ENCODE results near the gene SNX10.
A peak's percentile ranks its signal among the peaks of the same experiment; 100 is the strongest.

SNX10 gene

GRCh38 chr7:26388256-26388655, 96.6 kb downstream of the SNX10 start:
- ATAC-seq (no peak), DNase-seq (no peak)
- Mint-ChIP-seq H3K4me1 (peaks cover 6% of the 10 kb centered on the region), H3K27ac (no peak overlapping the region), H3K27me3 (peaks cover 45% of the 10 kb centered on the region), H3K9me3 (no peaks in the 10 kb centered on the region), H3K4me3 (no peak overlapping the region)

DNA sequence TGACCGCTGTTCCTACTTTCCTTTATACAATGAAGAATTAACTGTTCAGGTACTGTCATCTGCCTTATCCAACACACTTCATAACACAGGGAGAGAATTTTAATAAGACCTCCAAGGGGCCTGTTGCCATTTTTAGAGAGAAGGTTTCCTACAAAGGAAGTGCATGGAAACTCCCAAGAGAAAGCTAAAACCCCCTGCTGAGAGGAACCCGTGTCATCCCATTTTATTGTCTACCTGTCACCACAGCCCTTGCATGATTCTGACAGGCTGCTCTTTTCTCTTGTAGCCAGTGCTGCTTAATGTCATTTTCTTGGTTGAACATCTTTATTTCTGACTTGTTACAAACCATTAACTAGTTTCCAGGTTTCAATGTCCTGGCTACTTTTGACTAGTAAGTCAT, 98.4 kb downstream of the SNX10 start:
- H3K9me3 Mint-ChIP-seq, result no peaks in the 10 kb centered on the region
- H3K4me1 Mint-ChIP-seq, result peaks cover 6% of the 10 kb centered on the region
- peaks cover 52% of the 10 kb centered on the region for H3K27me3 Mint-ChIP-seq
- H3K27ac Mint-ChIP-seq, result no peak overlapping the region
- ATAC-seq, result no peak
- H3K4me3 Mint-ChIP-seq, result no peak overlapping the region
- DNase-seq, result no peak

GRCh38 chr7:26393818-26394217, 102.2 kb downstream of the SNX10 start:
- no peak for DNase-seq

GRCh38 chr7:26397332-26397731, 105.7 kb downstream of the SNX10 start:
- Mint-ChIP-seq H3K9me3 (no peaks in the 10 kb centered on the region), H3K4me1 (peaks cover 16% of the 10 kb centered on the region), H3K27me3 (peaks cover 62% of the 10 kb centered on the region), H3K4me3 (peak overlapping the region in 1 of 2 donors; percentile 80), H3K27ac (no peak overlapping the region)
- ATAC-seq (no peak), DNase-seq (no peak)

More at GRCh38 chr7:26393818-26394217, 102.2 kb downstream of the SNX10 start:
- peaks cover 9% of the 10 kb centered on the region for H3K4me1 Mint-ChIP-seq
- peaks cover 60% of the 10 kb centered on the region for H3K27me3 Mint-ChIP-seq
- no peak overlapping the region for H3K4me3 Mint-ChIP-seq
- H3K9me3 Mint-ChIP-seq, result no peaks in the 10 kb centered on the region
- no peak overlapping the region for H3K27ac Mint-ChIP-seq
- no peak for ATAC-seq

DNA sequence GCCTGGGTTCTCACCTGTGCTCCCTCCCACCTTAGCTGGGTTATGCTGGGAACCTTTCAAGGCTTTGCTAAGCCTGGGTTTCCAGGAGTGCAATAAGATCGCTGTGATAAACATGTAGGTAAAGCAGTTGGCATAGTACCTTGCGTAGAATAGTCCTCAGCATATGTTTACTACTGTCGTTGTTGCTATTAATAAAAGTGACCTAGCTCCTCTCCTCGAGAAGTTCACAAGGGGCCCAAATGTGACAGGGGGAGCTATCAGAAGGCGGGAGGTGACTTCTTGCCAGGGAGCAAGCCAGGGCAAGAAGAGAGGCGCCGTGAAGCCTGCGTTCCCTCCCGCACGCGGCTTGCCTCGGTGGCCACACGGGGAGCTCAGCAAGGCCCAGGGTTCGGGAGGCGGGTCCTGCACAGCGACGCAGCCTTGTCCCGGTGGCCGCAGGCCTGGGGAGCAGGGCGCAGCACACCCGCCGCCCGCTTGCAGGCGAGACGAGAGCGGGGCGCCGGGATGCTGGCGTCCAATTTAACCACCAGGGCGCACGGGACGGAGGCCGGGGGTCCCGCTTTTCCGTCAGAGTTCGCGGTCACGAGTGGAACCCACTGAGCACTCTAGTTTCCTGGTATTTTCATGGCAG, 106.2 kb downstream of the SNX10 start:
- peak; percentile 32 to 33 for DNase-seq

GRCh38 chr7:26398427-26398755, 106.7 kb downstream of the SNX10 start:
- ATAC-seq (peak; percentile 86), DNase-seq (peak in 1 of 2 donors; percentile 39)
- peaks cover 16% of the 10 kb centered on the region for H3K4me1 Mint-ChIP-seq
- H3K9me3 Mint-ChIP-seq, result no peaks in the 10 kb centered on the region
- peak overlapping the region; percentile 95 to 97 for H3K4me3 Mint-ChIP-seq
- H3K27ac Mint-ChIP-seq, result no peak overlapping the region
- peaks cover 60% of the 10 kb centered on the region for H3K27me3 Mint-ChIP-seq

More for the DNA sequence above, 106.2 kb downstream of the SNX10 start:
- H3K27ac Mint-ChIP-seq, result no peak overlapping the region
- peaks cover 62% of the 10 kb centered on the region for H3K27me3 Mint-ChIP-seq
- H3K9me3 Mint-ChIP-seq, result no peaks in the 10 kb centered on the region
- peak; percentile 60 for ATAC-seq
- peaks cover 16% of the 10 kb centered on the region for H3K4me1 Mint-ChIP-seq
- H3K4me3 Mint-ChIP-seq, result peak overlapping the region; percentile 80 to 86

GRCh38 chr7:26398756-26399509, 107.3 kb downstream of the SNX10 start:
- peak overlapping the region; percentile 89 to 92 for H3K27ac Mint-ChIP-seq
- no peaks in the 10 kb centered on the region for H3K9me3 Mint-ChIP-seq
- peaks cover 16% of the 10 kb centered on the region for H3K4me1 Mint-ChIP-seq
- DNase-seq (peak; percentile 36 to 46), ATAC-seq (peak; percentile 71)
- H3K27me3 Mint-ChIP-seq, result peaks cover 55% of the 10 kb centered on the region
- H3K4me3 Mint-ChIP-seq, result peak overlapping the region; percentile 95 to 97

GRCh38 chr7:26399736-26400135, 108.1 kb downstream of the SNX10 start:
- H3K27me3 Mint-ChIP-seq, result peaks cover 50% of the 10 kb centered on the region

GRCh38 chr7:26403640-26404039, 112.0 kb downstream of the SNX10 start:
- H3K27ac Mint-ChIP-seq, result no peak overlapping the region
- H3K4me1 Mint-ChIP-seq, result peaks cover 9% of the 10 kb centered on the region

More at GRCh38 chr7:26399736-26400135, 108.1 kb downstream of the SNX10 start:
- Mint-ChIP-seq H3K9me3 (no peaks in the 10 kb centered on the region), H3K27ac (no peak overlapping the region), H3K4me3 (no peak overlapping the region), H3K4me1 (peaks cover 16% of the 10 kb centered on the region)
- no peak for ATAC-seq
- no peak for DNase-seq

DNA sequence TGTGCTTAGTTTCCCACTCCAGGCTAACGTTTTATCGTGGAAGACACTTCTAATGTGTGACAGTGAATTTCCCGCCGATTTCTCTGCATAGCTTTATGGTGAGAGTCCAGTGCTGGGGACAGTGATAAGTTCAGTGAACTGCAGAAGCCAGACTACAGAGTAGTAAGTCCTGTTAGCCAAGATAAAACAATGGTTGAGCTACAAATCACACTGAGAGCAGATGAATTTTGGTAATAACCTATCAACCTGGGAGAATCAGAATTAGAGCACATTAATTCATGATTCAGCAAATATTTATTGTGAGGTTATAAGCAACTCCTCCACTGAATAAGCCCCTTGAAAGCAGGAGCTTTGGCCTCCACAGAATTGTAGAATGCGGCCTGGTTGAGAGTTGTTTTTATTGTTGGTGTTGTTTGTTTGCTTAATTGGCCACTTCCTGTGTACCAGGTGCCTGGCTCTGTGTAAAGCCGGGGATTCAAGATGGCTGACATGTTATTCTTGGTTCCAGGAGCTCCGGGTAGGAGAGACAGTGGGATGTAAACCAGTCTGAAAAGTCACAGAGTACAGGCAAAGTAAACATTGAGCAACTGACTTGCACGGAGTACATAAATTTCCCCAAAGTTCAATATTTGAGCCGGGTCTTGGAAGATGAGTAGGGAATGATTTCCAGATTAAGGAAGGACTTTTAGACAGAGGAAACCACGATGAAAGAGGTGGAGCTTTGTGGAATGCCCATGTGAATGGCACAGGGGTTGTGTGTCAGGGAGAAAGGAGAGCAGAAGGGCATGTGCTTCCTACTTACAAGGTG, 112.7 kb downstream of the SNX10 start:
- Mint-ChIP-seq H3K9me3 (peaks cover 0 to 8% of the 10 kb centered on the region in 2 donors), H3K27me3 (peaks cover 33% of the 10 kb centered on the region), H3K27ac (peak overlapping the region in 1 of 2 donors; percentile 38), H3K4me1 (peaks cover 1% of the 10 kb centered on the region), H3K4me3 (no peak overlapping the region)
- DNase-seq, result no peak
- no peak for ATAC-seq

More at GRCh38 chr7:26403640-26404039, 112.0 kb downstream of the SNX10 start:
- H3K9me3 Mint-ChIP-seq, result peaks cover 0 to 8% of the 10 kb centered on the region in 2 donors
- DNase-seq (no peak), ATAC-seq (no peak)
- H3K4me3 Mint-ChIP-seq, result no peak overlapping the region
- H3K27me3 Mint-ChIP-seq, result peaks cover 36% of the 10 kb centered on the region

DNA sequence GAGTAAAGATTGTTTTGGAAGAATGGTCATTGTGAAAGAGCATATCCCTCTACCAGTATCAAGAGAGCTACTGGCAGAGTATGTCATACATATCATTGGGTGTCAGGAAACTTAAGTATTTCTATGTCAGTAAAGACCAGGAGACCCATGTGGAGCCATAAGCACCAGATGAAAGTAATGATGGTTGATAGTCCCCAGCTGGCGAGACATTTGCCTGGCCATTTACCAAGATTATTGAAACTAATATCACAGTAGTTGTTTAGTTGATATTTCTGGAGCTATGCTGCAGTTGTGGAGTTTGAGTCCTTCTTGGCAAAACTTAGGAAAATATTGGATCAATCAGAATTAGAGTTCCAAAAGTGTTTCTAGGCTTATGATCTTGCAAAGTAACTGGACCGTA, 114.8 kb downstream of the SNX10 start:
- H3K27me3 Mint-ChIP-seq, result peaks cover 41% of the 10 kb centered on the region
- DNase-seq, result no peak
- no peak overlapping the region for H3K27ac Mint-ChIP-seq
- no peak for ATAC-seq
- no peaks in the 10 kb centered on the region for H3K4me1 Mint-ChIP-seq
- H3K4me3 Mint-ChIP-seq, result no peak overlapping the region
- peaks cover 0 to 8% of the 10 kb centered on the region in 2 donors for H3K9me3 Mint-ChIP-seq

GRCh38 chr7:26409661-26410547, 118.2 kb downstream of the SNX10 start:
- Mint-ChIP-seq H3K4me1 (no peaks in the 10 kb centered on the region), H3K27ac (no peak overlapping the region), H3K9me3 (peaks cover 0 to 8% of the 10 kb centered on the region in 2 donors), H3K4me3 (no peak overlapping the region), H3K27me3 (peaks cover 52% of the 10 kb centered on the region)
- DNase-seq (no peak), ATAC-seq (no peak)

DNA sequence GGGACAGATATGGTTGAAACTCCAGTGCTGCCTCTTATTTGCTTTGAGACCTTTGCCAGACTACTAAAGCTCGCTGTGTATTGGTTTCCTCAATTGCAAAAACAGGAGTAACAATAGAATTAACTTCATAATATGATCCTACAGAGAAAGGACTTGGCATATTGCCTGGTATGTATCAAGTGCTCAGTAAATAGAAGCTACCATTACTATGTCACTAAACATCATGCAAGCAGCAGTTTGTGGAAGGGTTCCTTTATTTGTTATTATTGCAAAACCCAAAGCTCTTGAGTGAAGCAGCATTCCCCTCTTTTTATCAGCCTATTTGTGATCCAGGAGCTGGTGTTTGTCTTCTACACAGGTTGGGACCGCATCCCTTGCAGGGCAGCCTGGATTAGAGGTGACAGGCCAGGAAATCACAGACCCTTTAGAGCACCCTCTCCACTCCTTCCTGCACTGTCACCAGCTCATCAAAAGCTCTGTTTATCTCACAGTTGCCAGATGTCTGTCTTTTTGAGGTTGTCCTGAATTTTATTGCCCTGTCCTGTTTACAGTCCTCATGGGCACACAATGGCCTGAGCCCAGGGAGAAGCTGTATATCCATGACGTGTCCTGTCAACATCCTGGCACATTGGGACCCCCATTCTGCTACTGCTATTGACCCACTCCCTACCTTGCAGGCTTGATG, 121.5 kb downstream of the SNX10 start:
- Mint-ChIP-seq H3K9me3 (no peaks in the 10 kb centered on the region), H3K4me3 (no peak overlapping the region), H3K4me1 (no peaks in the 10 kb centered on the region), H3K27ac (no peak overlapping the region), H3K27me3 (peaks cover 35% of the 10 kb centered on the region)
- ATAC-seq (no peak), DNase-seq (no peak)

DNA sequence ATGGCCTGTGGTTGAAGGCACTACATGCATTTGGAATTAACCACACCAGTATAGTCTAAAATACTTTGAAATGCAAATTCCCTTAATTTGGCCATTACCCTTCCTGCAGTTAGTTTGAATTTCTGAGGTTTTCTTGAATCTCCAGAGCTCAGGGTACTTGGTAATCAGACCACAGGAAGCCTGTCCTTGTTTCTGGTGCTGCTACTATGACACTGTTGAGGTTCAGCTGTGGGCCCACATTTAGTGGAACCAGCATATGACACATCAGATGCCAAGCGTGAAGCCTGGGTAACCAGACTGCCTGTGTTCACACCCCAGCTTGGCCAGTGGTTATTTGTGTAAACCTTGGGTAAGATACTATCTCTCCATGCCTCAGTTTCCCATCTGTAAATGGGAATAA, 124.3 kb downstream of the SNX10 start:
- no peak overlapping the region for H3K27ac Mint-ChIP-seq
- no peak overlapping the region for H3K4me3 Mint-ChIP-seq
- no peaks in the 10 kb centered on the region for H3K4me1 Mint-ChIP-seq
- H3K27me3 Mint-ChIP-seq, result peaks cover 27% of the 10 kb centered on the region
- H3K9me3 Mint-ChIP-seq, result no peaks in the 10 kb centered on the region
- DNase-seq (no peak), ATAC-seq (no peak)
